Measurements from ENCODE around the gene PELI1.

The PELI1 gene

DNA sequence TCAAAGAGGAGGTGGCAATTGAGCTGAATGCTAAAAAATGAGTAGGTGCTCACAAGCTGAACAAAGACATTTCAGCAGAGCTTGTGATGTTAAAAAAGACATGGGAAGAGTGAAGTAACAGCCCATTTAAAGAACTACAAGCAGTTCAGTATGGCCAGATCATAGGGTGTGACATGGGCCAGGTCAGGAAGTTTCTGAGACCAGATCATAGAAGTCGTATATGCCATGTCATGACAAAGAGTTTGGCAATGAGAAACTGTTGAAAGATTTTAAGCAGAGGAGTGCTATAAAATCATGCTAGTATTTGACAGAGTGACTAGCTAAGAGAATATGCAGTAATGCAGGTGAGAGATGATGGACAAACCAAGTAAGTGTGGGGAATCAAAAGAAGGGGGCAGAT is 7.3 kb upstream of the PELI1 start:
- DNase-seq, result no peak

DNA sequence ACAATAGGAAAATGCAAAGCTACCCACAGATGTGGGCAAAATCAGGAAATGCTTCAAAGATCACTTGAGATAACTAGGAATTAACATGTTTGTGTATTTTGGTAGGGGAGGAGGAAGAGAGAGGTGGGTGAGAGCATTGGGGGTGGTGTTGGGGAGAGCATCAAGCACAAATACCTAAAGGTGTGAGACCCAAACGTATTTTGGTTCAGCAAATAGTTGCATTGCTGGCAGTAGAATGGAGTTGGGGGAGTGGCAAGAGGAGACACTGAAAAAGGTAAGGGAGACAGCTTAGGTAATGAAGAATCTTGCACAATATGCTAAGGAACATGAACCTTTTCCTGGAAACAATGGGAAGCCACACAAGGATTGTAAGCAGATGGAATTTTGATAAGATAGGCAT is 1.5 kb upstream of the PELI1 start:
- DNase-seq, result no peak

DNA sequence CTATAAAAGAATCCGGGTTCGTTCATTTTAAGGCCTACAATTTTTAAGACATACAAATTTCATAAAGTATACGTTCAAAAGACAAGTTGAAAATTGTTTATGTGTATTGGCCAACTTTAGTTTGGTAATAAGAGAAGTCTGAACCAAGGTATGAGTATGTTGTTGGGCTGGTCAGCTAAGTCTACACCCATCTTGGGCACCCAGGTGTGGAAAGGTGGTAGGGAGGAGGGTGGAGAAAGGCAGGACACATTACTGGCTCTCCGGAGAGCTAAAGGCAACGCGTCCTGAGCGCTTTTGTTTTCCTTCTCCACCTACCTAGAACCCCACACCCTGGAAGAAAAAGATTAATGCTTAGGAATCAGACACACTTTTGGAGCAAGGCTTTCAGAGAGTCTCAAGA is 899 bp upstream of the PELI1 start:
- DNase-seq, result no peak

DNA sequence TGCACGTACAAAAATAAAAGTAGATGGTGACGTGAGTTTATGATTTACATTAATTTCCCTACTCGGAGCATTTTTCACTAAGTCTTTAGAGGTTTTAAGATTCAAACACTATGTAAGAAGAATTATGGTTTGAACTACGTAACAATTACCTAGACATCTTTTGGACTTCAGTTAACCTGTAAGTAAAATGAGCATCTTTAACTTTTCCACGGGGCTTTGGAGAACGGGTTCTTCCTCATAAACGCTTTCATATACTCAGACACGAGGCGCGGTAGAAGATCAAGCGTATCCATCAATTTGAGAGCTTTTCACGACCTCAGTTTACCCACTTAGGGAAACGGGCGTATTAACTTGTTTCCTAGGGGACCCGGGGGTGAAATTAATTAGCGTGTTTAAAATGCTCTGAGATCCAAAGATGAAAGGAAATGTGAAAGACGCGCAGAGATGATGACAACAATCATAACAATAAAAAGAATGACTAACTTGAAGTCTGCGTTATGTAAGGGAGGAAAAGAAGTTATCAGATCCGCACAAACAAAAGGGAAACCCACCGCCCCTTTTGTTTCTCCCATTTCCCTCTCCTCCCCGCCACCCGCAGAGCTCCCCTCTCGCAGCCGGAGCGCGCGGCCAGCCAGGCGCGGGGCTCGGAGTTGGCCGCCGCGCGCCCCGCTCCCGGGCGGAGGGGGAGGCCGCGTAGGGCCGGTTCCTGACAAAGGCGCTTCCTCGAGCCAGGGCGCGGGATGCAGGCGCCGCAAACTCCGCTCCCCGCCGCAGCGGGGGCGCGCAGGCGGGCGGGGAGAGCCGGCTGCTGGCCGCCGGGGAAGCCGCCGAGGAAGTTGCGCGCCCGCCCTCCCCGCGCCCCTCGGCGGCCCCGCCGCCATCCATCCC is 807 bp downstream of the PELI1 start:
- peak; percentile 5 for DNase-seq

DNA sequence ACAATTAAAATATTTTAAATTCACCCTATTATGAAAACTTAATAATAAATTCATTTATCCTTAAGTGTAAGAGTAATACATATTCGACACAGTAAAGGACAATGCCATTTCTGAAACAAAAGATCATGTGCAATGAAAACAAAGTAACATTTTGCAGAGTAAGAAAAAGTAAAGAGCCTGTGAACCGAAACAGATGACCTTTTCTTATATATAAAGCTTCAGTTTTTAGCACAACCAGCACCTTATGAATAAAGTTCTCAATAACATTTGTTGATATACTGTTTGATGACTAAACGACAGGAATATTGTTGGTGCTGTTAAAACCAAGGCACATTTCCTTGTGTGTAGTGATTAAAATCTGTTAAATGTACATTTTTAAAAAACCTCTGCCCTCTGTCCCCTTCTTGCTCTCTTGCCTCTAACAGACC is 1.5 kb downstream of the PELI1 start:
- no peak for DNase-seq

DNA sequence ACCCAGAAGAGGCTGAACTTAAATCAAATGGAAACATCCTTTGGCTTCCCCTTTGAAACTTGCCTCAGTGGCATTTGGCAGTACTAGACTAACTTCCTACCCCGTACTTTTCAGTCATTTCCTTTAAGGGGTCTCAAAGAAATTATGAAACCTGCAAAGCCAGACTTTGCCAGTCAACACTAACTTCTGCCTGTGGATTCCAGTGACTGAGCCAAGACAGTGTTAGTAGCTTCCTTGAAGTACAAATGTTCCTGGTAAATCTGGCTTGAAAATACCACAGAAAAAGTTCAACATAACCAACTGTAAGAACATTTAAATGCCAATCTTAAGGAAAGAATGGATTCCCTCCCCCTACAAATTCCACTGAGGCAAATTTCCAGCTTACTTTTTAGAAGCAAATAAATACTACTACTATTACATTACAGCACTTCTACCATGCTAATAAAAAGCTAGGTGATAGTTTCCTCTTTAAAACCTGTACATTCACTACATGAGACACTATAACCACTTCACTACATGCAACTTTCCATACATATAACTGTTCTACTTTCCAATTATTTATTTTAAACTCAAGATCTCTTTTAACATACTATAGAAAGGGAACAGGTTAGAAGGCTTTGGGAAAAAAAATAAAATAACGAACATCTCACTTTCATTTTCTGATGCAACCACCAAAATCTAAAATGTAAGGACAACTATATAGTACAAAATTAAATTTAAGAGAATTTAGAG is 2.4 kb downstream of the PELI1 start:
- no peak for DNase-seq

DNA sequence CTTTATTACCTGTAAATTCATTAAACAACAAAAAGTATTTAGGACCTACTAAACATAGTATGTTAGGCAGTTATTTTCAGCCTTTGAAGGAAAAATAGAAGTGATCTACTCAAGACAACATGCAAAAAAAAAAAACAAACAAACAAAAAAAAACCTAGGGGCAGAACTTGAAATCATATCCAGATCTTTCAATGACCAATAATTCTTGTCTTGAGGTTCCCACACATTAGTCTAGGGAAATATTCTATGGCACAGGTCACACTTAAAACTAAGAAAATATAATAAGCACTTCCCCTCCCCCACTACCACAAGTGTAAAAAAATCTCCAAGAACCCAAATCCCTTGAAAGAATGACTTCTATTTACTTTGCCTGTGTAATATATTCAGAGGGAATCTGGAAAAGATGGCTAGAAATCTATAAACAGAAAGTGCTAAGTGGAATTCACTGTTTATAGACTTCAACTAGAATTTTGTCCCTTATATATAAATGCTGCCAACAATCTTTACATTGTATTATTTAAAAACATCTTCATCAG is 3.5 kb downstream of the PELI1 start:
- DNase-seq, result no peak

DNA sequence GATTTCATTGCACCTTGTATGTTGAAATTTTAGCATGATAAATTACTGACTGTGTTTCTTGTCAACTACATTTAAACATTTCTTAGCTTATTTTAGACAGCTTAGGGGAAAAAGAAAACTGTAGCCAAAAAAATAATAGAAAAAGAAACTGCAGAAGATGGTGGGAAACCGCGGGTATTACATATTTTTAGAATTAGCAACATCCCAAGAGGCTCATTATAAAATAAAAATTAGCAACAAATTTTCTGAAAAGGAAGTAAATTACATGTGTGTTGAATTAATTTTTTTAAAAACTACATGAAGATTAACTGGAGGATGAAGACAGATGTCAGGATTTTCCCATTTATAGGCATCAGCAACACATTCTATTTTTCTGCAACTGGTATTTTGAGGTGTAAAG is 4.3 kb downstream of the PELI1 start:
- no peak for DNase-seq

DNA sequence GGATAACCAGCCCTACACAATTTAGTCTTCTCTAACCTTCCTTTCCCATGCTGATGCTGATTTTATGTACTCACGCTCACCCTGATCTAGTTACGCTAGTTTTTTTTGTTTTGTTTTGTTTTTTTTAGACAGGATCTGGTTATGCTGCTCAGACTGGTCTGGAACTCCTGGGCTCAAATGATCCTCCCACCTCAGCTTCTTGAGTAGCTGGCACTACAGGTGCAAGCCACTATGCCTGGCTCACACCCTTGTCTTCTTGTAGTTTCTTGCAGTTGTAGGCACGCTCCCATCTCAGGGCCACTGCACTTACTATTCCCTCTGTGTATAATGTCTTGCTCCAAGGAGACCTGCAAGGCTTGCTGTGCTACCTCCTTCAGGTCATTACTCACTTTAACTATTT is 6.2 kb downstream of the PELI1 start:
- DNase-seq, result no peak

DNA sequence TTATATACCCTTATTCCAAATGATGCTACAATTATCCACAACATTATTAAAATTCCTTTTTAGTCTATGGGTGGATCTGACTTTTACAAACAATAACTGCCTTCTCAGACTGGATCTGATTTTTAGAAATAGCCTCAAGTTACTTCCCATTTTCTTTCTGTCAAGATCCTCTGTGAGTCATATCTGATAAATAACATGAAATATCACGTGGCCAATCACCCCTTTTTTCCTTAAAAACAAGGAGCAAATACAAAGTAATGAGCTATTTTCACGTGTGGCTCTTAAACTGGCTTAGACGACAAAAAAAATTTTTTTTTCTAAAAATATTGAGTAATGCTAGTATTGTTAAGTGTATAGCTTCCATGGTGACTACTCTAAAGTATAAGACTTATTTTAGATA is 6.7 kb downstream of the PELI1 start:
- no peak for DNase-seq

DNA sequence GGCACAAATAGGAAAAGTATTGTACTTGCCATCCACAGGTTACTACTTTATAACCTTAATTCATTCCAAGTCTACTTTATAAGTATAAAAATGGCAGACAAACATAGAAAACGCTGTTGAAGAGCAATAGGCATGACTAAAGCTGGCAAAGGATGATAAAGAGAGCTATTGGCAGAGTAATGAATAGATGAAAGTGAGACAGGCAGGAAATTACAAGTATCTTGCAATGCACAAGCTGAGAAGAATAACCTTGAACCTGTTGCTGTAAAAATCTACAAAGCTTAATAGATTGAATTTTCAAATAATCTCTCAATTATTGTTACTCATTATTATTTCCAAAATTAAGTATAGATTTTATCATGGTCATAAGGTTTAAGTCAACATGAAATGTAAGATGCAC is 8.8 kb downstream of the PELI1 start:
- DNase-seq, result no peak

DNA sequence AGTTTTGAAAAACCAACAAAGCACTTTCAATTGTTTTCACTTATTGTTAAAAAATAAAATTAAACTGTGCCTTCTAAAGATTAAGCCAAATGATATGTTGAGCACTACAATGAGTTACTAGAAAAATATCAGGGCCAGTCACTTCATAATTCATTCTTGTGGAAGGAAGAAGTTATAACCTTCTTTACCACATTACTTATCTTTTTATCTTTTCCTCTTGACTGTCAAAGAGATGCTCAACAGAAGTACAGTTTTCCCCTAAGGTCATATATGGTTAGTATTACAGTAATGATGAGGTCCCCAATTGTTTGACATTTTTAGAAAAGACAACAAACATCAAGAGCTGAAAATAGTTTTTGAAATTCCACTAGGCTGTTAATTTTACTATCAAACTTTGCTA is 9.4 kb downstream of the PELI1 start:
- DNase-seq, result no peak

DNA sequence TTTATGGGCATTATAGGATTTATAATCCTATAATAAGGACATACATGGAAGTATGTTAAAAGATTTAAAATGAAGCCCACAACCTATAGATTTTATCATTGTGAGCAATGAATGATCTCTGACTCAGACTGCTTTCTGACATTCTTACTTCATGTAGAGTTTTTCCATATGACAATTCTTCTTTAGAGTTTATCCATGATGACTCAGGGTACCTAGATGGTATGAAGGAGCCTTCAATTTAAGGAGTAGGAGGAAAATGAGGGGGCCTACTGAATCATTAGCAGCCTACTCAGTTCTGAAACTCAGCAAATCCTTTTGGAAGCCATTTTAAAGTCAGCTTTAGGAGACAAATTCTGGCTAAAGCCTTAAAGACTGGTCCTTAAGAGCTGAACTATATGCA is 10.4 kb downstream of the PELI1 start:
- DNase-seq, result no peak

DNA sequence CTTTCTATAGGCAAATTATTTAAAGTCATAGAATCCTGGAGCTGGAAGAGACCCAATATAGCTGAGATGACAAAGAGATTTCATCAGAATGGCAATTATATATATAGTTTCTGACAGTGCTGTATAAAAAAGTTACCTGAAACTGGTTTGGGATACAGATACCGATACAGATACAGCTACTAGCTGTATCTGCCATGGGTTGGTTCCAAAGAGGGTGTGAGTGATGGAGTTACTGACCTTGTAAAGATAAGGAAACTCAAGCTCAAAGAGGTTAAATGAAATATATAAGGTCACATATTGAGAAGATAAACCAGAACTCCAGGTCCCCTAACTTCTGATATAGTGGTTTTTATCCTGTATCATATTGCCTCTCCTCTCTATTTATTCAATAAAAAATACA is 10.9 kb downstream of the PELI1 start:
- DNase-seq, result no peak

DNA sequence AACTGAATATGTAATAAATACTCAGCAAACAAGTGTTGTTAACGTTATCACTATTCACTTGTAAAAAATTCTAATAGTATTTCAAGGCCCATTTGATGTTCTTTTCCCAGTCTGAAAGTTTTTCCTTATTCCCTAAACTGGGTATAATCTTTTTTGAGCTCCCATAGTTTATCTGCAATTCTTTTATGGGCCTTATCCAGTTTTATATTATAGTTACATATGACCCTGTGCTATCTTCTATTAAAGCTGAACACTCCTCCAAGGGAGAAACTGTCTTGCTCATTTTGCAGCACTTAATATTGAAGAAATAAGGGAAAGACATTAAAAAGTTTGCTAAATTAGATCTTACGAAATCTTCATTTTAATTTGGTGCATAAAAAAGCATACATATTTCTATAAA is 13.9 kb downstream of the PELI1 start:
- no peak for DNase-seq

DNA sequence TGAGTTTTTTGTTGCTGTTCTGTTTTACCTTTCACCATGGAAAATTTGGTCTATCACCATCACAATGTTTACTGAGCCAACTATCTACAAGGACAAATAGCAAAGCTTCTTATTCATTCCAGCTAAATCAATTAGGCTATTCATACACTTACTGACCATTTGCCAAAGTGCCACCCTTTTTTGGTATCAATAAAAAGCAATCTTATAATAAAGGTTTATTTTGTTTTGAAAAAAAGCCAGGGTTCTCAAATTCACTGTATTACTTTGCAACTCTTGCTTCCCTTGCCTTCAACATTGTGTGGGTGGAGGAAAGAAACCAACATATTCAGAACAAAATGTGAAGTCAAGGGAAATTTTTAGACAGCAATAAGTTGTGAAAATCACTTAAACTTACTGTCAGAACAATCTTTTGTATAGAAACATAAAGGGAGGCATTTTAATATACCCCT is 15.3 kb downstream of the PELI1 start:
- no peak for DNase-seq

DNA sequence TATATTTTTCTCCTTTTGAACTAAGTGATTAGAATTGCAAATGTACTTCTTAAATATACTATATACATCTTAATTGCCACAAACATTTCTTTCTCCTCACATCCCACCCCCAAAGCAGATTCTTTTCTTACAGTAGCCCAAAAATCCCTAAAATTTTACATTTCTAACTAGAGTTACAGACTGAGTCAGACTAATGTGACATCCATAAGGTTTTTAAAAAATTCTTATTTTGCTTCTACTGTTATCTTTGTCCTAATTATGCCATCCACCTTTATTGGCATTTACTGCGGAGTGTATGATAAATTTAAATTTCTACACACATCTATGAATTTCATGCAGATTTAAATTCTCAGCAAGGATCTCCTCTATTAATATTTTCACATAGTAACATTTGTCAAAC is 15.8 kb downstream of the PELI1 start:
- no peak for DNase-seq

DNA sequence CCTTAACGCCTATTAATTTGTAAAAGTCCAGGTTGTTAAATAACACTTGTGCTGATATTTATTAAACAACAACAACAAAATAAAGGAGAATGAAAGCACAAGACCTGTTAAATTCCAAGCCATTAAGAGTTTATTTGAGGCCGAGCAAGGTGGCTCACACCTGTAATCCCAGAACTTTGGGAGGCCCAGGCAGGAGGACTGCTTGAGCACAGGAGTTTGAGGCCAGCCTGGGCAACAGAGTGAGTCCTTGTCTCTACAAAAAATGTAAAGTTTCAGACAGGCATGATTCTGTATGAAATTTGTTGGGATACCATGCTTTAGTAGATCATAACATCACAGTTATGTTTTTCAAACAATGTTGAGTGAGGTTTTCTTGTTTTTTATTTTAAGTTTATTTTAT is 17.1 kb downstream of the PELI1 start:
- DNase-seq, result no peak

DNA sequence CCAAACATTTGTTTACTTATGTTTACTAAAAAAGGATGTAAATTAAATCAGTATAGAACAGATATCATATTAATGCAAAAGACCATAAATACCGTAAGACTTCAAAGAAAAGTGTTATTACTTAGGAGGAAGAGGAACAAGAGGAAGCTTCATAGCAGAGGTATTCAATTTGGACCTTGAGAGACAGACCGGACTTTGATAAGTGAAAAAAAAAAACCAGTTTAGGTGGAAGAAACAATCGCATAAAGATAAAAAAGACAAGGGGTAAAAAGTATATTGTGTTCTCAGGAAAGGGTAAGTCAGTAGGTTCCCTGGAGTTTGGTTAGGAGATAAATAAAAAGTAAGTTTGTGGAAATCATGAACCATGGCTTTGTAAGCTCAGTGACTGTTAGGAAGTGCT is 17.6 kb downstream of the PELI1 start:
- DNase-seq, result no peak

DNA sequence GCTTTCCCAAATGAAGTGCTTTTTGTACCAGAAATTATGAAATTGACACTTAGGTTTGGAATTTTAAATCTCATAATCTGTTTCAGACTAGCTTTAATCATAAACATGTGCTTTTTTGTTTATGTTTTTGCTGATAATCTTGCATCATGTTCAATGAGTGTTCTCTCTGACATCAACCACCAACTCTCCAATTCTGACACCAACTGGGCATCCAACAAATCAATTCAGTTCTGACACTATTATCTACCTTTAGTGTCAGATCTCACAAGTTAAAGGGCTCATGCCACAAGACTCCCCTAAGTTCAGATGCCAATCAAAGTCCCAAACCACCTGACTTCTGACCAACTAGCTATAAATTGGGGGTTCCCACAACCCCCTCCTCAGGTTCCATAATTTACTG is 19.6 kb downstream of the PELI1 start:
- DNase-seq, result no peak

DNA sequence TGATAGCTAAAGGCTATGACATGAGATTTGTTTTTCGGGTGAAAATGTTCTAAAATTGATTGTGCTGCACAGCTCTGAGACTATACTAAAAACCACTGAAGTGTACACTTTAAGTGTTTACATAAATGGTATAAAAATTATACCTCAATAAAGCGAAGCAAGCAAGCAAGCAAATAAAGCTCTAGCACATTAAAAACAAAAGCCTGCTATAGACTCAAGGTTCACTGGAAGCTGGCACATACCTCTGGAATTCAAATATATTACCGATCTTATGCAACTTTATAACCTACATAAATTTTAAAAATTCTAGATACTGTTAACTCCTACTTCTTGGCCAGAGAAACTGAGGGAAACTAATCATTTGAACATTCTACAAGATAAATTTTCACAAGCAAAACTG is 20.1 kb downstream of the PELI1 start:
- DNase-seq, result no peak

DNA sequence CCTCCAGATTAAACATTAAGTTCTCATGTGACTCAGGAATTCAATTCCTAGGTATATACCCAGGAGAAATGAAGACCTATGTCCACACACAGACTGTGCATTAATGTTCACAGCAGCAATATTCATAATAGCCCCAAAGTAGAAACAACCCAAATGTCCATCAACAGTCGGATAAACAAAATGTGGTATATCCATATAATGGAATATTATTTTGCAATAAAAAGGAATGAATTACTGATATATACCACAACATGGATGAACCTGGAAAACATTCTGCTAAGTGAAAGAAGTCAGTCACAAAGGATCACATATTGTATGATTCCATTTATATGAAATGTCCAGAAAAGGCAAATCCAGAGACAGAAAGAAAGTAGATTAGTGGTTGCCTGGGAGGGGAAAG is 20.5 kb downstream of the PELI1 start:
- DNase-seq, result no peak

DNA sequence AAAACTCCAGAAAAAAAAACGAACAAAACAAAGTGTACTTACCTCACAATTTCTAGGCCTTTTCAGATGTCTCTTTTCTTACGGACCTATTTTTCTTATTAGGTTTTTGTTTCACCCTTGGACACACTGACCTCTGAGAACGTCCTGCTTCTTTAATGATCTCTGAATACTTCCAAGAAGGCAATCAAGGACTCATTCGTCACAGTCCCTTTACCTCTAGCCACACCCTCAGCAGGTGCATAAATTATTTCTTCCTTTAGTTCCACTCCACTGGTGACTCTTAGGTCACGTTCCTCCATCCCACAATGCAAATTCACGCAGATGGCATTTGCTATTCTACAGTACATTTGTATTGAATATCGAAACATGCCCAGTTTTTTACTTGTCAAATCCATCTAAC is 21.9 kb downstream of the PELI1 start:
- no peak for DNase-seq

DNA sequence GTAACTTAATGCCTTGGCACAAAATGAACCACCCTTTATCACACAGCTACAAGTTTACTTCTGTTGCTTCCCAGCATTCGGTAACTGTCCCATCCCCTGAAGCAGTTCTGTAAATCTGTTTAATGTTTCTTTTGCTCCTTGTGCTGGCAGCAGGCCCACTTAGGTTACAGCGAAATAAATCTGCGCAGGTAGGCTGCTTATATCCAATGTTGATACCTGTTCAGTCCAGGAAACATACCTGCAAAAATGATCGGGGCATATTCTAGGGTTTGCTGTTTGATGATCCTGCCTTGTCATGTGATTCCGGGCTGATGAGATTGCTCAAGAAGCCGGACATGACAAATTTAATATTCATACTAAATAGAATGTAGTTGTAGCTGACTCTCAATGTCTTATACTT is 23.3 kb downstream of the PELI1 start:
- no peak for DNase-seq
